ENCODE data around the gene CYB561.

The CYB561 gene

GRCh38 chr17:63437287-63438091, 8.6 kb downstream of the CYB561 start:
- TF ChIP-seq CTCF (IDR thresholded peaks at IDR 0.05; ENCODE audit: extremely low read depth, missing control alignments), result no peak
- DNase-seq (ENCODE audit: low spot score), result no peak

GRCh38 chr17:63436523-63437110, 9.5 kb downstream of the CYB561 start:
- no peak for DNase-seq (ENCODE audit: low spot score)
- TF ChIP-seq CTCF (IDR thresholded peaks at IDR 0.05; ENCODE audit: extremely low read depth, missing control alignments), result no peak

GRCh38 chr17:63435681-63436522, 10.2 kb downstream of the CYB561 start:
- TF ChIP-seq CTCF (IDR thresholded peaks at IDR 0.05; ENCODE audit: extremely low read depth, missing control alignments), result no peak
- DNase-seq (ENCODE audit: low spot score), result peak; percentile 60

- TF ChIP-seq CTCF (IDR thresholded peaks at IDR 0.05; ENCODE audit: extremely low read depth, missing control alignments), result no peak
- no peak for DNase-seq (ENCODE audit: low spot score)
These were observed 11.0 kb downstream of the CYB561 start for GRCh38 chr17:63434951-63435571.

- DNase-seq (ENCODE audit: low spot score), result no peak
- no peak for TF ChIP-seq CTCF (IDR thresholded peaks at IDR 0.05; ENCODE audit: extremely low read depth, missing control alignments)
These were observed 12.1 kb downstream of the CYB561 start for GRCh38 chr17:63433746-63434591.

GRCh38 chr17:63431939-63432804, 13.9 kb downstream of the CYB561 start:
- no peak for TF ChIP-seq CTCF (IDR thresholded peaks at IDR 0.05; ENCODE audit: extremely low read depth, missing control alignments)
- DNase-seq (ENCODE audit: low spot score), result no peak

All from GM20000 (cell line).